ENCODE results near the gene ERVV-1. TPM values are rescaled to one million over a fixed set of nuclear protein-coding genes. Genes with fewer than 3 reads are reported as not detected.

Gene ERVV-1
- total RNA-seq, 2 donors from 2014 or later, result not detected

DNA sequence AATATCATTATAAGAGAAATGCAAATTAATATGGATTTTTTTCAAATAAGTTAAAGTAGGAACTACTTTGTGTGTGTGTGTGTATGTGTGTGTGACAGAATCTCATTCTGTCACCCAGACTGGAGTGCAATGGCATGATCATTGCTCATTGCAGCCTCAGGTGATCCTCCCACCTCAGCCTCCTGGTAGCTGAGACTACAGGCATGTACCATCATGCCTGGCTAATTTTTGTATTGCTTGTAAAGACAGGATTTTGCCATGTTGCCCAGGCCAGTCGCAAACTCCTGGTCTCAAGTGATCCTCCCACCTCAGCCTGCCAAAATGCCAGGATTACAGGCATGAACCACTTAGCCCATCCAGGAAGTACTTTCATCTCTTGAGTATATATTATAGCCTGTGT is 27.6 kb downstream of the ERVV-1 start:
- no peak overlapping the region for H3K27ac Mint-ChIP-seq
- H3K4me3 ChIP-seq (ENCODE audit: low read length), result no peak overlapping the region
- H3K9ac ChIP-seq (ENCODE audit: extremely low read depth, low read length, poor library complexity, severe bottlenecking), result no peak overlapping the region
- no peaks in the 10 kb centered on the region for H3K36me3 ChIP-seq (ENCODE audit: control insufficient read depth, insufficient read depth, low read length)
- H3K27ac ChIP-seq (ENCODE audit: low read depth, low read length), result no peak overlapping the region
- TF ChIP-seq, protein P1, sequence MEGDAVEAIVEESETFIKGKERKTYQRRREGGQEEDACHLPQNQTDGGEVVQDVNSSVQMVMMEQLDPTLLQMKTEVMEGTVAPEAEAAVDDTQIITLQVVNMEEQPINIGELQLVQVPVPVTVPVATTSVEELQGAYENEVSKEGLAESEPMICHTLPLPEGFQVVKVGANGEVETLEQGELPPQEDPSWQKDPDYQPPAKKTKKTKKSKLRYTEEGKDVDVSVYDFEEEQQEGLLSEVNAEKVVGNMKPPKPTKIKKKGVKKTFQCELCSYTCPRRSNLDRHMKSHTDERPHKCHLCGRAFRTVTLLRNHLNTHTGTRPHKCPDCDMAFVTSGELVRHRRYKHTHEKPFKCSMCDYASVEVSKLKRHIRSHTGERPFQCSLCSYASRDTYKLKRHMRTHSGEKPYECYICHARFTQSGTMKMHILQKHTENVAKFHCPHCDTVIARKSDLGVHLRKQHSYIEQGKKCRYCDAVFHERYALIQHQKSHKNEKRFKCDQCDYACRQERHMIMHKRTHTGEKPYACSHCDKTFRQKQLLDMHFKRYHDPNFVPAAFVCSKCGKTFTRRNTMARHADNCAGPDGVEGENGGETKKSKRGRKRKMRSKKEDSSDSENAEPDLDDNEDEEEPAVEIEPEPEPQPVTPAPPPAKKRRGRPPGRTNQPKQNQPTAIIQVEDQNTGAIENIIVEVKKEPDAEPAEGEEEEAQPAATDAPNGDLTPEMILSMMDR (conservative IDR thresholded peaks at IDR 0.05), result no peak
- peaks cover 2% of the 10 kb centered on the region for H3K9me3 Mint-ChIP-seq
- peaks cover 9% of the 10 kb centered on the region for H3K4me1 Mint-ChIP-seq
- 67 to 90% methylated on average over 1 of the region's 1 CpG for WGBS, 2 experiments (ENCODE audit: insufficient coverage in 1 of 2, insufficient read length in 1 of 2)
- peaks cover 7% of the 10 kb centered on the region for H3K9me3 ChIP-seq (ENCODE audit: control insufficient read depth, low read length)
- no peak for DNase-seq
- H3K27me3 ChIP-seq (ENCODE audit: control insufficient read depth, insufficient read depth, low read length, poor library complexity, severe bottlenecking), result no peaks in the 10 kb centered on the region
- H3K36me3 Mint-ChIP-seq (ENCODE audit: low read depth), result no peaks in the 10 kb centered on the region
- H3K4me3 Mint-ChIP-seq, result no peak overlapping the region
- peaks cover 13% of the 10 kb centered on the region for H3K27me3 Mint-ChIP-seq (ENCODE audit: insufficient read depth)
- no peaks in the 10 kb centered on the region for H3K4me1 ChIP-seq (ENCODE audit: control insufficient read depth, insufficient read depth, low read length)

DNA sequence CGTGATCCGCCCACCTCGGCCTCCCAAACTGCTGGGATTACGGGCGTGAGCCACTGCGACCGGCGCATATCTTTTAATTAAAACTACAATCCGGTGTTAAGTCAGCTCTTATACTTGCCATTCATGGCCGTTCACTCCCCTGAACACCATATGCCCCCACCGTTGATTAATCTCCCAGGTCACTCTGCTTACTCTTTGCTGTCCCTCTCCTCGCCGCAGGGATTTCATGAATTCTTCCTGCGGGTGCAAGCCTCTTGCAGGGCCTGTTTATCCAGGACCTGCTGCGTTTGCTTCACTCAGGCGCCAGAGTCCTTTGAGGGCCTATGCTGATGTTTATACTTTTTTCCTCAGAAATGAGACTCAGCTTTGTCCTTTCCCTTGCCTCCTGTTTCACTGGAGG is 31.8 kb downstream of the ERVV-1 start:
- Mint-ChIP-seq H3K4me1 (peaks cover 5% of the 10 kb centered on the region), H3K27ac (no peak overlapping the region), H3K4me3 (no peak overlapping the region), H3K9me3 (peaks cover 26% of the 10 kb centered on the region), H3K27me3 (ENCODE audit: insufficient read depth) (peaks cover 15% of the 10 kb centered on the region), H3K36me3 (ENCODE audit: low read depth) (no peaks in the 10 kb centered on the region)
- H3K4me1 ChIP-seq (ENCODE audit: control insufficient read depth, insufficient read depth, low read length), result no peaks in the 10 kb centered on the region
- DNase-seq, result no peak
- peaks cover 10% of the 10 kb centered on the region for H3K9me3 ChIP-seq (ENCODE audit: control insufficient read depth, low read length)
- no peaks in the 10 kb centered on the region for H3K27me3 ChIP-seq (ENCODE audit: control insufficient read depth, insufficient read depth, low read length, poor library complexity, severe bottlenecking)
- no peak overlapping the region for H3K27ac ChIP-seq (ENCODE audit: low read depth, low read length)
- TF ChIP-seq, protein P1 (conservative IDR thresholded peaks at IDR 0.05), result no peak
- WGBS, 2 experiments (ENCODE audit: insufficient coverage in 1 of 2, insufficient read length in 1 of 2), result 76 to 88% methylated on average over 13 to 16 of the region's 16 CpGs
- no peaks in the 10 kb centered on the region for H3K36me3 ChIP-seq (ENCODE audit: control insufficient read depth, insufficient read depth, low read length)
- H3K9ac ChIP-seq (ENCODE audit: extremely low read depth, low read length, poor library complexity, severe bottlenecking), result no peak overlapping the region
- H3K4me3 ChIP-seq (ENCODE audit: low read length), result no peak overlapping the region

DNA sequence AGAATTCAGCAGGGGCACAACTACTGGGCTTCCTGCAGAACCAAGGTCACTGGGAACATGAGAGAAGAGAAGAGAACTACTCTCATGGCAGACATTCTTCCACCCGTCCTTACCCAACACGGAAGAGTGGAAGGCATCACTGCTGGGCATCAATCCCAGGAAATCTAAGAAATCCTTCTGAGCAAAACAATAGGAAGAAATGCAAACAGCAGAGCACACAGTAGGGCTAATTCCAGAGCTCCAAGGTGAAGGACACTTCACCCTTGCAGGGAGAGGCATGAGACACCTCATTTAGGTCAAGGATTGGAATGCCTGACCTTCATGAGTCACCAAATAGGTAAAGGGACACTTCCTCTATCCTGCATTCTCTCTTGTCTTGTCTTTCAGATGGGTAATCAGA is 33.7 kb downstream of the ERVV-1 start:
- Histone ChIP-seq H3K4me3 (ENCODE audit: low read length) (no peak overlapping the region), H3K4me1 (ENCODE audit: control insufficient read depth, insufficient read depth, low read length) (no peaks in the 10 kb centered on the region), H3K9ac (ENCODE audit: extremely low read depth, low read length, poor library complexity, severe bottlenecking) (no peak overlapping the region), H3K27me3 (ENCODE audit: control insufficient read depth, insufficient read depth, low read length, poor library complexity, severe bottlenecking) (no peaks in the 10 kb centered on the region), H3K36me3 (ENCODE audit: control insufficient read depth, insufficient read depth, low read length) (no peaks in the 10 kb centered on the region), H3K27ac (ENCODE audit: low read depth, low read length) (no peak overlapping the region), H3K9me3 (ENCODE audit: control insufficient read depth, low read length) (peaks cover 10% of the 10 kb centered on the region)
- Mint-ChIP-seq H3K4me3 (no peak overlapping the region), H3K36me3 (ENCODE audit: low read depth) (no peaks in the 10 kb centered on the region), H3K27me3 (ENCODE audit: insufficient read depth) (peaks cover 15% of the 10 kb centered on the region), H3K4me1 (peaks cover 5% of the 10 kb centered on the region), H3K9me3 (peaks cover 27% of the 10 kb centered on the region), H3K27ac (no peak overlapping the region)
- 98 to 100% methylated on average over 1 to 2 of the region's 2 CpGs for WGBS, 2 experiments (ENCODE audit: insufficient coverage in 1 of 2, insufficient read length in 1 of 2)
- DNase-seq, result no peak
- TF ChIP-seq, protein P1 (conservative IDR thresholded peaks at IDR 0.05), result no peak

All from endodermal cell (in vitro differentiated cells).